ENCODE measurements around the gene FTO. TPM values are rescaled to one million over a fixed set of nuclear protein-coding genes. Genes with fewer than 3 reads are reported as not detected.
A peak's percentile ranks its signal among the peaks of the same experiment; 100 is the strongest.

FTO gene
- total and polyA plus RNA-seq, 2 of the 13 experiments (the other 11 are each of a cell fraction or from before 2014, with no cell fraction given) = 41.6 to 55.8 TPM

- TF ChIP-seq ZSCAN9 (CRISPR knock-in tag; IDR thresholded peaks at IDR 0.05; ENCODE audit: borderline replicate concordance) (peak; percentile 83; the same call in 1 of the 2 replicates), ZNF609 (CRISPR knock-in tag; IDR thresholded peaks at IDR 0.05; ENCODE audit: borderline replicate concordance) (peak; percentile 77; the same call in 1 of the 2 replicates), MLX (CRISPR knock-in tag; IDR thresholded peaks at IDR 0.05) (no peak), SP140L (CRISPR knock-in tag; IDR thresholded peaks at IDR 0.05; ENCODE audit: borderline replicate concordance) (no peak), SMAD9 (CRISPR knock-in tag; IDR thresholded peaks at IDR 0.05) (no peak), GMEB1 (CRISPR knock-in tag; IDR thresholded peaks at IDR 0.05; ENCODE audit: borderline replicate concordance) (no peak), ZBTB7A (CRISPR knock-in tag; IDR thresholded peaks at IDR 0.05) (no peak), ZNF382 (CRISPR knock-in tag; IDR thresholded peaks at IDR 0.05; ENCODE audit: borderline replicate concordance) (no peak), MXD4 (CRISPR knock-in tag; IDR thresholded peaks at IDR 0.05) (no peak), ZNF33B (CRISPR knock-in tag; IDR thresholded peaks at IDR 0.05) (peak; percentile 63; the same call in 1 of the 2 replicates), ZNF883 (CRISPR knock-in tag; IDR thresholded peaks at IDR 0.05; ENCODE audit: not compliant biosample characterization) (no peak), ZSCAN12 (CRISPR knock-in tag; IDR thresholded peaks at IDR 0.05) (no peak), PATZ1 (CRISPR knock-in tag; IDR thresholded peaks at IDR 0.05) (peak; percentile 90), FOXA3 (CRISPR knock-in tag; IDR thresholded peaks at IDR 0.05) (peak; percentile 90), ZNF687 (CRISPR knock-in tag; IDR thresholded peaks at IDR 0.05) (no peak; the same call in 1 of the 2 replicates), ZNF501 (CRISPR knock-in tag; IDR thresholded peaks at IDR 0.05) (no peak), TP53 (CRISPR knock-in tag; conservative IDR thresholded peaks at IDR 0.05) (no peak)
These were observed 471.2 kb downstream of the FTO start (continued) for GRCh38 chr16:54175169-54175551.
